Astrocyte of the cerebellum (primary cell): Measurements from ENCODE around the gene SPNS2.

Experiments used
- DNase-seq: peaks from one replicate; pipeline ENCODE4 v3.0.0-alpha.2; 2011; ENCODE audit warnings: low read depth
- H3K4me3 ChIP-seq: 2 replicates; pipeline ENCODE4 v1.5.1; 2011; ENCODE audit warnings: mild to moderate bottlenecking, low read depth, low read length, moderate library complexity
- in situ Hi-C: cut with HindIII; loops from 2 replicates; pipeline ENCODE4 v1.10.0; 2017; ENCODE audit warnings: low sequenced_read_pairs
- TF ChIP-seq, protein P1 (sequence below): IDR thresholded peaks from 2 replicates; pipeline ENCODE4 v1.5.1; 2012; ENCODE audit warnings: low read length, low read depth, moderate library complexity, mild to moderate bottlenecking; ENCODE audit errors: missing control alignments

The SPNS2 gene

GRCh38 chr17:4479340-4479981, 19.2 kb upstream of the SPNS2 start:
- in situ Hi-C loops = no loop called here
- no peak for DNase-seq
- TF ChIP-seq, protein P1, sequence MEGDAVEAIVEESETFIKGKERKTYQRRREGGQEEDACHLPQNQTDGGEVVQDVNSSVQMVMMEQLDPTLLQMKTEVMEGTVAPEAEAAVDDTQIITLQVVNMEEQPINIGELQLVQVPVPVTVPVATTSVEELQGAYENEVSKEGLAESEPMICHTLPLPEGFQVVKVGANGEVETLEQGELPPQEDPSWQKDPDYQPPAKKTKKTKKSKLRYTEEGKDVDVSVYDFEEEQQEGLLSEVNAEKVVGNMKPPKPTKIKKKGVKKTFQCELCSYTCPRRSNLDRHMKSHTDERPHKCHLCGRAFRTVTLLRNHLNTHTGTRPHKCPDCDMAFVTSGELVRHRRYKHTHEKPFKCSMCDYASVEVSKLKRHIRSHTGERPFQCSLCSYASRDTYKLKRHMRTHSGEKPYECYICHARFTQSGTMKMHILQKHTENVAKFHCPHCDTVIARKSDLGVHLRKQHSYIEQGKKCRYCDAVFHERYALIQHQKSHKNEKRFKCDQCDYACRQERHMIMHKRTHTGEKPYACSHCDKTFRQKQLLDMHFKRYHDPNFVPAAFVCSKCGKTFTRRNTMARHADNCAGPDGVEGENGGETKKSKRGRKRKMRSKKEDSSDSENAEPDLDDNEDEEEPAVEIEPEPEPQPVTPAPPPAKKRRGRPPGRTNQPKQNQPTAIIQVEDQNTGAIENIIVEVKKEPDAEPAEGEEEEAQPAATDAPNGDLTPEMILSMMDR = no peak
- H3K4me3 ChIP-seq = no peak overlapping the region

GRCh38 chr17:4479982-4480751, 18.5 kb upstream of the SPNS2 start:
- TF ChIP-seq, protein P1 = no peak
- in situ Hi-C loops = no loop called here
- H3K4me3 ChIP-seq = no peak overlapping the region
- no peak for DNase-seq

DNA sequence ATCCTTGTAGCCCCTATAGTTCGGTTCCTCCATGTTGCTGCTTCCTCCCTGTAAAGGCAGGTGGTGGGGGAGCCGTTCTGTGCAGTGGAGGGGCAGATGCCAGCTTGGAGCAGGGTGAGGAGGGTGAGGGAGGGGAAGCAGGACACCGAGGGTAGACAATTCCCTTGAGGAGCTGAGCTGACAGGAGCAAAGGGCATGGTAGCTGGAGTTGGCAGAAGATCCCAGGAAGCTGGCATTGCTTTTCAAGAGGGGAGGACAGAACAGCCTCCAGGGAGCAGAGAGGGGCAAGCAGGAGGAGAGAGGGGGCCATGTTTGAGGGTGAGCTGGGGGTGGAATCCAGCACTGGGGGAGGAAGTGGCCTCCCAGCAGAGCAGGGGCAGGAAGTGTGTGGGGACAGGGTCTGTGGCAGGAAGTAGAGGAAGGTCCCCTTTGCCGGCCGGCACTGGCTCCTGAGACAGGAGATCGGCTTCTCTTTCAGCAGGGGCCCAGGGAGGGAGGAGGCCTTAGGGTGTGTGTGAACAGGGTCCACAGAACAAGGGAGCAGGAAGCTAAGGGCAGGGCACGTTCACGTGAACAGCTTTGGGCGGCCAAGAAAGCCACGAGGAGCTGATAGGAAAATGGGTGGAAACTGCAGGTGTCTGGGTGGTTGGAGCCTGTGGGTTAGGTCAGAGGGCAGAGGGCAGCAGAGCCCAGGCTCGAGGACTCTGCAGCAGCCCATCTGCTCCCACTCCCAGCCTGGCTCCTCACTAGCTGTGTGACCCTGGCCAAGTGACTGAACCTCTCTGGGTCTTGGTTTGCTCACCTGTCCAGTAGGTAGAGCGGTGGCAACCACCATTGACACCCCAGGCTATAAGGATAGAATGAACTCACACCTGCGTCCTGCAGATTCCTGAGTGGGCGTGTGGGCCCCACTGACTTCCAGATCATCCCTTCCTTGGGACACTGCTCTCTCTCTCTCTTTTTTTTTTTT, 17.5 kb upstream of the SPNS2 start:
- no peak for DNase-seq
- in situ Hi-C loops = no loop called here
- TF ChIP-seq, protein P1 = no peak
- H3K4me3 ChIP-seq = no peak overlapping the region

DNA sequence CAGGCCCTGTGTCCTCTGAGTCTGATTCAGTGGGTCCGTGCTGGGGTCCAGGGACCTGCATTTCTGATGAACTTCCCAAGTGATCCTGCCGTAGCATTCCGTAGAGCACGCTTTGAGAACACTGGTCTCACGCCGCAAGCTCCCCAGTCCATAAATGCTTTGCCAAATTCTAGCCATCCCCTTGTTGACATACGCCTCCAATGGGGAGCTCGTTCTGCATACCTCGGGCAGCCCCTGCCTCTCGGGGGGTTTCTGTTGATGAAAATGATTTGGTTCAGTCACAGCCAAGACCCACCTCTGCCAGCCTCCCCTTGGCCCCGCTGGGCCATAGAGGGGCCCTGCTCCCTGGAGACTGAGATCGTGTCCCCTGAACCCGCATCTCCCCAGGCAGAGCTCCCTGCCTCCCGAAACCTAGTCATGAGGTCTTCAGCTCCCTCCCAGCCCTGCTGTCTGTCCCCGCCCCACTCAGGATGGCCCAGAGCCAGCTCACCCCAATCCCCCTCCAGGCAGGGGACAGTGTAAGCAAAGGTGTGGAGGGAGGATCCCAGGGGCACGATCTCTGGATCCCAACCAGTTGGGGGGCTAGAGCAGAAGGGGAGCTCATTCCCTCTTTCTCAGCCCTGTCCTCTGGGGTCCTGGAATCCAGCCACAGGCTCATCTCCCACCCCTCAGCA, 16.2 kb upstream of the SPNS2 start:
- TF ChIP-seq, protein P1 = no peak
- in situ Hi-C loops = no loop called here
- no peak for DNase-seq
- H3K4me3 ChIP-seq = no peak overlapping the region

GRCh38 chr17:4483012-4483840, 15.5 kb upstream of the SPNS2 start:
- in situ Hi-C loops = no loop called here
- TF ChIP-seq, protein P1 = no peak
- DNase-seq = no peak
- no peak overlapping the region for H3K4me3 ChIP-seq
